Inferior parietal cortex (tissue), 1 donor: Measurements from ENCODE around the gene PNKD.
A peak's percentile ranks its signal among the peaks of the same experiment; 100 is the strongest.

ENCODE experiments used
- DNase-seq: peaks from one replicate; pipeline ENCODE4 v3.0.0-alpha.2; 2016; ENCODE audit errors: extremely low spot score

The PNKD gene

GRCh38 chr2:218341381-218341780 is 71.1 kb downstream of the PNKD start:
- no peak for DNase-seq

DNA sequence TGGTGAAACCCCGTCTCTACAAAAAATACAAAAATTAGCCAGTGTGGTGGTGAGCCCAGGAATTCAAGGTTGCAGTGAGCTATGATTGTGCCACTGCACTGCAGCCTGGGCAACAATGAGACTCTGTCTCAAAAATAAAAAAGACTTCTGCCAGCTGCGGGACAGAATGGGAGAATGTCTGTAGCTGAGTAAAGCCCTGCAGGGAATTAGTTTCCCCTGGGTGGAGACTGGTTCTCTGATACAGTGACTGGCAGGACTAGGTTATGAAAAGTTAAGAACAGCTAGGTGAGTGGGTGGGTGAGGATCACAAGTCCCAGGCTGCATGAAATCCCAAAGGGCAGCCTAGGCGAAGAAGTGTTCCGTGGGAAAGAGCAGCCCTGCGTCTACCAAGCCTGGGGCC is 72.5 kb downstream of the PNKD start:
- DNase-seq = no peak

- no peak for DNase-seq
Measured at GRCh38 chr2:218343591-218343990, 73.3 kb downstream of the PNKD start.

DNA sequence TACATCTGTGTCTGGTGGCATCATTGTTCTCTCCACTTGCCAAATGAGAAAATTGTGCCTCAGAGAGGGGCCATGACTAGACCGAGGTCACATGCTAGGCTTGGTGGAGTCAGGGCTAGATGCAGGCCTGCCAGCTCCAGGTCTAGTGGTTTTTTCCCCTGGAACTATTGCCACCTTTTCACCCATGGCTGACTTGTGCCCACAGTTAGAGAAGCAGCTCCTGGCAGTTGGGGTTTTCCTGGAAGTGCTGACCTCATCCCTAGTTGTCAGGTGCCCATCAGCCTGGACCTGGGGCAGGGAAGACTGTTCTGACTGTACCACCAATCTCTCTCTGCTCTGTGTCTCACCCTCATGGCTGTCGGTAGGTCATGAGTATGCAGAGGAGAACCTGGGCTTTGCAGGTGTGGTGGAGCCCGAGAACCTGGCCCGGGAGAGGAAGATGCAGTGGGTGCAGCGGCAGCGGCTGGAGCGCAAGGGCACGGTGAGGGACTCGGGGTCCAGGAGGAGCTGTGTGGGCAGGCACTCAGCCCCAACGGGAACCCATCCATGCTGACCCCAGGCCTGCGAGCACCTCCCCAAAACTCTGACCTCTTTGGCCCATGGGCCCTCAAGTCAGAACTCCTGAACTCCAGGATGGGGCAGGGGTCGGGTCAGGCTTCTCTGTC is 73.9 kb downstream of the PNKD start:
- no peak for DNase-seq

- no peak for DNase-seq
Measured at GRCh38 chr2:218344755-218345417, 74.6 kb downstream of the PNKD start.

- DNase-seq = no peak
Measured at GRCh38 chr2:218345491-218346236, 75.3 kb downstream of the PNKD start.

GRCh38 chr2:218347172-218347571 is 76.9 kb downstream of the PNKD start:
- no peak for DNase-seq

- DNase-seq = no peak
Measured at GRCh38 chr2:218354045-218354444, 83.7 kb downstream of the PNKD start.

DNA sequence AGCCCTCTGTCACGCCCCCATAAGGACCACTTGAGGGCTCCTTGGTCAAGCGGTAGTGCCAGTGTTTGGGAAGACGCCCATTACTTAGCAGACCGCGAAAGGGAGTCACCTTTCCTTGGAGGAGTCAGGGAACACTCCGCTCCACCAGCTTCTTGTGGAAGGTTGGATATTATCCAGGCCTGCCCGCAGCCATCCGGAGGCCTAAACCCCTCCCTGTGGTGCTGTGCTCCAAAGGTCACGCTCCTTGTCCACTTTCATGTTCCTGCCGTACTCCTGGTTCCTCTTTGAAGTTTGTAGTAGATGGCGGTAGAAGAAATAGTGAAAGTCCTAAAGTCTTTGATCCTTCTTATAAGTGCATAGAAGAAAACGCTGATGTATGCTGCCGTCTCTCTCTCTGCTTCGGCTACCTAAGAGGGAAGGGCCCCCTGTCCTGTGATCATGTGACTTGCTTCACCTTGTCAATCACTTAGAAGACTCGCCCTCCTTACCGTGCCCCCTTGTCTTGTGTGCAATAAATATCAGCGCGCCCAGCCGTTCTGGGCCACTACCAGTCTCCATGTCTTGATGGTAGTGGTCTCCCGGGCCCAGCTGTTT is 84.6 kb downstream of the PNKD start:
- no peak for DNase-seq

- no peak for DNase-seq
Measured at GRCh38 chr2:218357236-218358177, 87.2 kb downstream of the PNKD start.

DNA sequence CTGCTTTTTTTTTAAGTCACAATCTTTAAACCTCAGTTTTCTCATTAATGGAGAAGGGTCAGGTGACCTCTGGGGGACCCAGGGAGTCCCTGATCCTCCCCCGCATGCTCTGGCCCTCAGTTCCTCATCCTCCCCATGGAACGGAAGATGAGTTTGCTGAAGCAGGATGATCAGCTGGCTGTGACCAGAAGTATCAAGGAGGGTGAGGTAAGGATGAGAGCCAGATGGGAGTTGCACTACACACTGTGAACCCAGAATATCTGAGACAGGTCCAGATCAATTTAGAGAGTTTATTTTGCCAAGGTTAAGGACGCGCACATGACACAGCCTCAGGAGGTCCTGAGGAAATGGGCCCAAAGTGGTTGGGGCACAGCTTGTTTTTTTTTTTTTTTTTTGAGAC is 90.1 kb downstream of the PNKD start:
- no peak for DNase-seq

DNA sequence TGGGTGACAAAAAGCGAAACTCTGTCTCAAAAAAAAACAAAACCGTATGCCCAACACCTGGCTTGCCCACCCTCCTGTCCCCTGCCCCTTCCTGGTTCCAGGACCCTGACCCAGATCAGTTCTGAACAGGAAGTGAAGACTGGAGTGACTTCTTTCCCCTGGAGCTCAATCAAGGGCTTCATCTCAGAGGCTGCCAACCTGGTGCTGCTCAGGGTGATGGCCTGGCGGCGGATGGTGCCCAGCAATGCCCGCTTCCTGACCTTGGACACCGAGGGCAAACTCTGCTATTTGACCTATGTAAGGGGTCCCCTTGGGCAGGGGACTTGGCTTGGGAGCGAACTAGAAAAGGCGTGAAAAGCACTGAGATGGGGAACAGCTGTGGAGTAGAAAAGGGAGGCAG is 92.3 kb downstream of the PNKD start:
- DNase-seq = no peak

GRCh38 chr2:218363736-218364135 is 93.4 kb downstream of the PNKD start:
- no peak for DNase-seq

DNA sequence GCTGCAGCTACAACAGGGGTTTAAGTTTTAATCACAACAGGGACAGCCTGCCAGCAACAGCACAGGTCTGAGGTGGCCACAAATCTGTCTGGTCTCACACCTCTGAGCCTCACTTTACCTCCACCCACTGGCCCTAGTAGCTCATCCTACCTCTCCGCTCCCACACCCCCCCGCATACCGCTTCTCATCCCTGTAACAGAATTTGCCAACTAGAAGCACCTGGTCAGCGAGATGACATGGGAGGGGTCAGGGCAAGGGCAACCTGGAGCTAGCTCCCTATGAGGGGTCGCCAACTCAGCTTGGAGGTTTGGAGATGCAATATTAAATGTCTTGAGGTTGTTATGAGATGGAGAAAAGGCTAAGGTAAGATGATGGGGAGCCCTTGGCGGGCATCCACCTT is 93.9 kb downstream of the PNKD start:
- DNase-seq = no peak

DNA sequence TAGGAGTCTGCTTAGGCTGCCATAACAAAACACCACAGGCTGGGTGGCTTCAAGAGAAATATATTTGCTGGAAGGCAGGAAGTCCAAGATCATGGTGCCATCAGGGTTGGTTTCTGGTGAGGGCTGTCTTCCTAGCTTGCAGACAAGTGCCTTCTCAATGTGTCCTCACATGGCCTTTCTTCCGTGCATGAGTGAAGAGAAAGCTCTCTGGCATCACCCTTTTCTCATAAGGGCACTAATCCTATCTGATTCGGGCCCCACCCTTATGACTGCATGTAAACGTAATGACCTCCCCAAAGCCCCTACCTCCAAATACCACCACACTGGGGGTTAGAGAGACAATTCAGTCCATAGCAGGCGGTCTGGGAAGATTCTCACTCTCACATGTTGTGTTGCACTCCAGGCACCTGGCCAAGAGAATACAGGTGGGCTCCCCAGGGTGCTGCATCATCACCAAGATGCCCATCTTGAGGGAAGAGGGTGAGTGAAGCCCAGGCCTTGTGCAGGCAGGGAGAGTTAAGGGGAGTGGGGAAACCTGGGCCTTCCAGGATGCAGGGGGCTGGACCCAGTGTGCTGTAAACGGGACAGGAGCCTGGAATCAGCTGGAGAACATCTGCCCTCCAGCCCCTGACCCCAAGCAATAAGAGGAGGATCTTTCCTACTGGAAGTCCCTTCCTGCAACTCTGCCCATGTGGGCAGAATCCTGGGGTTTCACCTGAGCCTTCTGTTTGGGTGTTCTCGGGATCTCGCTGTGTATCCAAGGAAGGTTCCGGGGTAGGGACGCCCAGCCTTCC is 96.5 kb downstream of the PNKD start:
- no peak for DNase-seq

- peak; percentile 56 for DNase-seq
Measured at GRCh38 chr2:218367415-218368149, 97.3 kb downstream of the PNKD start.

GRCh38 chr2:218368150-218368528 is 97.8 kb downstream of the PNKD start:
- no peak for DNase-seq

DNA sequence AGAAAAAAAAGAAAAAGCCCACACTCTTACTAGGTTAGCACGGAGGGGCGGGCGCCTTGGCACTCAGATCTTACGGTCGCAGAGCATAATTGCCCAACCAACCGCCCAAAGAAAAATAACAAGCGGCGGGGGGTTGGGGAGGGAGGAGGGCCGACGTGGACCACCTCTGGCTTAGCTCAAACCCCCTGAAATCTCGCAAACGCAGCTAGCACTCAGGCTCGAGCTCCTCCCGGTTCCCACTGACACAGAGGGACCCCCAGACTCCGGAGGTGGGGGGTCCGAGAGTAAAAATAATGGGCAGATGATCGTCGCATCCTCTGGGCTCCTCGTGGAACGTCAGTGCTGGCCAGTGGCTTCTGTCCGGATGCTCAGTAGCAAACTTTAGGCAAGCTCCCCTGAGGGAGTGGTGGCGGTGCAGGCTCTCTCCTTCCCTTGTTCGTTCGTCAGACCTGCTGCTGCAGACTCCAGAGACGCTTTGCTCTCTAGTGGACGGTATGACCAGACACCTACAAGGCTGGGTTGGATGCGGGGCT is 98.4 kb downstream of the PNKD start:
- DNase-seq = no peak

GRCh38 chr2:218369330-218369729 is 99.0 kb downstream of the PNKD start:
- DNase-seq = no peak
